Stimulated activated CD8-positive, alpha-beta memory T cell treated with anti-CD3 and anti-CD28 coated beads, Interleukin-12 subunit alpha, Interleukin-12 subunit beta, amount 100 ng/mL, for 4 hours (primary cell): ENCODE measurements around the gene UMODL1.
"Not testable (repeated sequence)": the region's sequence is repeated elsewhere in the genome, so short reads cannot be mapped to it uniquely, and the experiment has no call there.

Experiments
- DNase-seq: peaks from one replicate; pipeline ENCODE4 v3.0.0-alpha.2; 2020; ENCODE audit warnings: low read depth

Gene UMODL1

DNA sequence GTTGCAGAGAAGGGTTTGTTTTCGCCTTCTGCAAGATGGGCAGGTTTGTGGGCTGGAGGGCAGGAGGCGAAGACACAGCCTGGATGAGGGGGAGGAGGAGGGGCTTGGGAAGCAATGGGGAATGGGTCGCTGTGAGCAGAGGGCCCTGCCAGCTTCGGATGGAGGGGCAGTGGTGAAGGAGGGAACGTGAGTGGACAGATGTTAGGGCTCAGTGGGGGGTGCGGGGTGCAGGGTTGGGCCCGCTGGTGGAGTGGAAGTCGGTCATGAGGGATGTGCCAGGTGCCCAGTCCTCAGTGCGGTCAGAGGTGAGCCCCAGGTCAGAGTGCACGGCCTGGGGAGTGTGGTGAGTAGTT, 92.4 kb downstream of the UMODL1 start:
- DNase-seq = no peak

DNA sequence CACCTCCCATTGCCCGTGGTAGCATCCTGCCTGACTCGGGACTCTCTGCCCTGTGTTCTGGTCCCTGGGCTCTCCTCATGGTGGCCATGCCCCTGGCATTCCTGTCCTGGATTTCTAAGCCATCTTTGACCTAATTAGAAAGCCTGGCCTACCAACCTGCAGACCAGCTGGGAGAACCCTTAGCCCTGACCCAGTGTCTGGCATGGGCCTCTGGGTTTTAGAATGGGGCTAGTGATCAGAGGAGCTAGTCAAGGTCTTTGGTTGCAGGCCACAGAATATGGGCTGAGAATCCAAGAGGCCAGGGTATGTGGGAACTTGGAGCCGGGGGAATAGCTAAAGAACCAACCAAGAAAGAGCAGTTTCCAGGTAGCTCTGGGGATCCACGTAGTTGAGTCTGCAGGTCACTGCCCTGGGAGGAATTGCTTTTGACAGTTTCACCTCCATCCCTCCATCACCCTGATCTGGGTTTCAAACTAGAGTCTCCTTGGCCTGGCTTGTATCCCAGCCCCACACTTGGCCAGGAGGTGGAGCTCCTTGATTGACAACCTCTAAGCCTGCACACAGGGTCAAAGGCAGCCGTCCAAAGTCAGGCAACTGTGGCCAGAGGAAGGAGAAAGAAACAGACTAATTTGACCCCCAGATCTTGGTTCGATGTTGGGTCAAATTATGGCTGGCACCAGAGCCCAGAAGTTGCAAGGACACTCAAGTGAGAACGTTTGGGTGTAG, 93.1 kb downstream of the UMODL1 start:
- peak; percentile 18 for DNase-seq

DNA sequence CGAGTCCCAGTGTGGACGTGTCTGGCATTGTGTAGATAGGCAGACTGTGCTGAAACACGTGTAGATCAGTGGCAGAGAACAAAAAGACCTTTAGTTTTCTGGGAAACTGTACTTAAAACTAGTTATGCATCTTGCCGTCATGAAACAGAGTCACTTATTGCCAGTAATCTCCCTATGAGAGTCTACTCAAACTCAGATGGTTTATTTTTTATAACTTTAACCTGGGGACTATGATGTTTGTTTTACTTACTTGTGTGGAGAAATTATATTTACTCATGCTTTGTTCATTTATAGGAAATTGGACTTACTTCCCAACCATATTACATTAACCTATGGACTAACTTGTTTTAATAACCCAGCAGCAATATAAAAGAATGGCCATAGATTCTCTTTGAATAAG, 93.7 kb downstream of the UMODL1 start:
- DNase-seq = no peak

- DNase-seq = no peak
These were observed 94.8 kb downstream of the UMODL1 start for GRCh38 chr21:42165901-42166300.

- DNase-seq = no peak
These were observed 98.6 kb downstream of the UMODL1 start for GRCh38 chr21:42169758-42170157.

- no peak for DNase-seq
These were observed 100.3 kb downstream of the UMODL1 start for GRCh38 chr21:42171091-42172053.

GRCh38 chr21:42172596-42173483, 101.7 kb downstream of the UMODL1 start:
- DNase-seq = no peak

DNA sequence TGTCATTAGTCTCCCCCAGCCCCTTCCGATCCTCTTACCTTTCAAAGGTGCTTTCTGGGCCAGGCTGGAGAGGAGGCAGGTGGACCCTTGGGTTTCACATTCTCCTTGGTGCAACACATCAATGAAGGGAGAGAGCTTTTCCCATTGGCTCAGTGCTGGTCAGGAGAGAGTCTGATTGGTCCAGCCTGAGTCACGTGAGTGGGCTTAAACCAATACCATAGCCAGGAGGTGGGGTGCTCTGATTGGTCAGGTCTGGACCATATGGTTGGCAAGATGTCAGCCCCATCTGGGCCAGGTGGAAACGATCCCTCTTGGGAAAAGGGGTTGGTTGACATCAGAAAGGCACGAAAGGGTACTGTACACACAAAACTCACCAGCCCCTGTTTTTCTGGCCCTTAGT, 103.1 kb downstream of the UMODL1 start:
- DNase-seq = no peak

DNA sequence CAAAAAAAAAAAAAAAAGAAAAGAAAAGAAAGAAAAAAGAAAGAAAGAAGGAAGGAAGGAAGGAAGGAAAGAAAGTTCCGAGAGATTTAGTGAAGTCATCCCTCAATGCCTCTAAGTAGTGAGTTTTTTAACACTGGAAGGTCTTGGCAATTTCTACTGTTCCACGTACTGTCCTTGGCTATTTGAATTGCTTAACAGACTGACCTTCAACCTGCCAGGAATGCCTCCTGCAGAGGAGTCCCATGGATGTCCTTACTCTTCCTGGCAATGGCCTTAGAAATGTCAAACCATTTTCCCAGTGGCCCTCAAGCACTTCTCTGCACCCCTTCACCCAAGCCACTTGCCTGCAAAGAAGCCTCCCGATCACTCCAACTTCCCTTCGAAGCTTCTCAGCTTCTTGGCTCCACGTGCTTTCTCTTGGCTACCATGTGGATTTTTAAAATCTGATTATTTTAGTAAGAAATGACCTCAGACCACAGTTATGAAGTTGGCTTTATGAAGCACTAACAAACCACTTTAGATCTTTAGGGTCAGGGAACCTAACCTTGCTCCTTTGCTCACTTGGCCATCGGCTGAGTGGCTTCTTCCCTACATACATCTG, 104.1 kb downstream of the UMODL1 start:
- DNase-seq = no peak

GRCh38 chr21:42176859-42177258, 105.7 kb downstream of the UMODL1 start:
- DNase-seq = no peak

DNA sequence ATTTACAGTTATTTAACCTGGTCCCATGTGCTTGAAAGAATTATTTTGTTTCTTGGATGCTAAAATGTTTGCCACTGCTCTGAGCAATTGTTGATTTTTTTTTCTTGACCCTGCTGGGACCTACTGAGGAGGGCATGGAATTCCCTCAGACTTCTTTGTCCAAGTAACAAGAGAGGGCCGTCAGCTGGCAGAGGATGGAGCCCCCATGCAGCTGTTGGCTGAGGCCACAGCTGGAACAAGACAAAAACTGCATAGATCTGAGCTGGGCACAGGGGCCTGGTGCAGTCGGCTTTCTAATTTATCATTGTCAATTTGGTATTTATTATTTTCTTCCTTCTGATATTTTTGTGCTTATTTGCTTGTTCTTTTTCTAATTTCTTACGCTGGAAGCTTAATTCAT, 108.2 kb downstream of the UMODL1 start:
- DNase-seq = no peak

DNA sequence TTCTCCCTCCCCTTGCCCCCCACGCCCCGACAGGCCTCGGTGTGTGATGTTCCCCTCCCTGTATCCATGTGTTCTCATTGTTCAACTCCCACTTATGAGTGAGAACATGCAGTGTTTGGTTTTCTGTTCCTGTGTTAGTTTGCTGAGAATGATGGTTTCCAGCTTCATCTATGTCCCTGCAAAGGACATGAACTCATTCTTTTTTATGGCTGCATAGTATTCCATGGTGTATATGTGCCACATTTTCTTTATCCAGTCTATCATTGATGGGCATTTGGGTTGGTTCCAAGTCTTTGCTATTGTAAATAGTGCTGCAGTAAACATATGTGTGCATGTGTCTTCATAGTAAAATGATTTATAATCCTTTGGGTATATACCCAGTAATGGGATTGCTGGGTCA, 108.9 kb downstream of the UMODL1 start:
- DNase-seq = not testable (repeated sequence)

DNA sequence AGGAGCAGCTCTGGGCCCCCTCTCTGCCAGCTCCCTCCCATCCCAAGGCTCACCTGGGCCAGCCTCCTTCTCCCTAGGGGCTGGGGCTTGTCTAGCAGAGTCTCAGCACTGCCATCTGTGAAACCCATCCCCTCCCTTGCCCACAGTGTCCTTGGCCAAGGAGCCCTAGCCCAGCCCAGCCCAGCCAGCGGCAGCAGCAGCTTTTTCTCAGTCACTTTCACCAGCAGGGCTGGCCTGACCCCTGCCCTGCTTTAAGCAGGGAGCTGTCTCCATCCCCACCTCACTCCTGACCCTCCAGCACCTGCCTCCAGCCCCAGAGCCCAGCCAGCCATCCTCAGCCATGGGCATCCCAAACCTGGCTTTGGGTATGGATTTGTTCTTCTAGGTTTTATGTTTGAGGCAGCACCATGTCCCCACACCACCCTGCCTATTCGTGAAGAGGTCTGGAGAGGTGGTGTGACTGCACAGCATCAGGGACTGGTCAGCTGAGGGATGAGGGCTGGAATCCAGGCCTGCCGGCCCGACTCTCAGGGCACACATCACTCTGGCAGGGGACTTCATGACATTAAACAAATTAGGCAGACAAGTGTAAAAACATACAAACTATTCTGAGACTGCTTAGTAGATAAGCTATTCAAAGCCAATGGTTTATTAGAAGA, 111.7 kb downstream of the UMODL1 start:
- DNase-seq = no peak

- no peak for DNase-seq
These were observed 112.5 kb downstream of the UMODL1 start for GRCh38 chr21:42183374-42184266.

DNA sequence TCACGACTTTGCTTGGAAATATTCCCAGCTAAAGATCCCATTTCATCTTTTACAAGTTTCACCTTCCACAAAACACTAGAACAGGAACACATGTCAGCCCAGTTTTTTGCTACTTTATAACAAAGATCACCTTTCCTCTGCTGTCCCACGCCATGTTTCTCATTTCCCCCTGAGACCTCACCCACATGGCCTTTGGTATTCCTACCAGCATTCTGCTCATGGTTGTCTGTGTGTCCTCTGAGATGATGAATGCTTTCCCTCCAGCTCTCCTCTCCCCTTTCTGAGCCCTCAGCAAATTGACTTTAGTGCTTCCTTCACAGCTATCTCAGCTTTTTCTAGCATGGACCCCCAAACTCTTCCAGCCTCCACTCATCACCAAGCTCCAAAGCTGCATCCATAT, 115.5 kb downstream of the UMODL1 start:
- DNase-seq = no peak

DNA sequence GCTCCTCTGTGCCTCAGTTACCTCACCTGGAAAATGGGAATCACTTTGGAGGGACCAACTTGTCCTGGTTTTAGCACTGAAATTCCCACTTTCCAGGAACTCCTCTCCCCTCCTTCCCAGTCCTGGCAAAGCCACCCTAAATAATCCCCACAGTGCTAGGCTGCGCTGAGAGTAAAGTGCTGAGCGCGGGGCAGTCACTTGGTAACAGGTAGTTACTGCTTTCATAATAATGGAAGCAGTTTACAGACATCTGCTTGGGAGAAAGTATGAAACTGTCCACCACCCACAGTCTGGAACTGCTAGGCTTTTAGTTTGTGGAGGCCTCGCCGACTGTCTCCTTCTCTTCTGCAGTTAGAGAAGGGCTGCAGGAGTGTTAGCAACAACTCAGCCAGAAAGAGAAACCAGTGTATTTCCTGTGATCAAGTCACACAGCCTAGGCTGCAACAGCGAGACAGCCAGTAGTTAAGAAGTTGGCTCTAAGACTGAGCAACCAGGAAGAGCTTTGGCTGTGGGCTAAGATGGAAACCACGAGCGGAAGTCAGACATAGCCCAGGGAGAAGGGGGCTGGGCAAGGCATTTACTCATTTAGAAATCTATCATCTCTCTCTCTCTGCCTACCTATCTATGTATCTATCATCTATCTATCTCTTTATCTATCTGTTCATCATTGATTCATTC, 117.0 kb downstream of the UMODL1 start:
- DNase-seq = peak; percentile 61

- no peak for DNase-seq
These were observed 117.5 kb downstream of the UMODL1 start for GRCh38 chr21:42188663-42189062.

DNA sequence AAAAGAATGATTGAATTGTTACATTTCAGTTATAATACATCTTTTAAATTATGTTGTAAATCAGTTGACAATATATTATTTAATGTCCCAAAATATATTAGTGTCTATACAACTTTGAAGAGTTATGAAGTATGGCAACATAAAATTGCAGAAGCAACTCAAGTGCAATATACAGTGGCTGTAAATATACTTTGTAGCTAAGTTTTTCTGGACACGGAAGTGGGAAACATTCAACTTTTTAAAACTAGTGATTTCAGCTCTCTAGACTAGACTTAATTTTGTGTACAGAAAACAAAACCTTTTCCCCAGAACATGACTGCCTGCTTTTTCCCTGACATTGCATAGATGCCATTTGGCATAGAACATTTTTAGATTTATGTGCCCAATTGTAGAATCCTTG, 118.3 kb downstream of the UMODL1 start:
- DNase-seq = no peak

DNA sequence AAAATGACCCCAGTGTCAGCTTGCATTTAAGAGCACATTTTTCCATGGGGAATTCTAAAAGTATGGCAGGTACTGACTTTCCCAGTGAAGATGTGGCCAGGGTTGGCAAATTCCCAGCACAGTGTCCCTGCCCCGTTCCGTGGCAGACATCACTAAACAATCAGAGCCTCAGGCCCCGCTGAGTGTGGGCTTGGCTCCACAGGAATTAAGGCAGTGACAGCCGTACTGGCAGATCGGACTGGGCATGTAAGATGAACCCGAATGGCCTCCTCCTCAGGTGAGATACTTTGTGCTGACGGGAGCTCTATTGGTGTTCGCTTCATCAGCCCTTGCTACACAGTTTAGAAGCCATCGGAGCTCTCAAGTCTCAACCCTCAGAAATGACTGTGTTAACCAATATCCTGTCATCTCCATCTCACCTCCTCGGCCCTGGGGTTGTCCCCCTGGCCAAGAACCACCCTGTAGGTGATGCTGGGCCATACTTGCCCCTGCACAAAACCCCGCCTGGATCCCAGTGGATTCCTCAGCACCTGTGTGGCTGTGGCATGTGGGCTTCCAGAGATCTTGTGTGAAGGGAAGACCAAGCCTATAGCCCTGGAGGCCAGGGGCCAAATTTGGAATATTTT, 118.9 kb downstream of the UMODL1 start:
- DNase-seq = no peak
